Uterus (tissue), 2 donors: ENCODE measurements around the gene GATAD2A.

Source experiments
- CTCF ChIP-seq, 4 experiments: fragments of 200-600 bp in 2 of 4; fragments of 450-650 bp in 2 of 4; sonication (generic) in 2 of 4; IDR thresholded peaks; one replicate each; pipeline ENCODE4 v1.5.1; 2016 to 2019; ENCODE audit warnings: antibody characterized with exemption in 4 of 4, mild to moderate bottlenecking in 2 of 4, moderate library complexity in 1 of 4
- POLR2A ChIP-seq, 2 donors: fragments of 450-650 bp; IDR thresholded peaks; one replicate each; pipeline ENCODE4 v1.6.1; 2016; ENCODE audit warnings: antibody characterized with exemption in 2 of 2, mild to moderate bottlenecking in 1 of 2, moderate library complexity in 1 of 2

GRCh38 chr19:19399733-19400433 lies 5.6 kb upstream of the GATAD2A start:
- TF ChIP-seq CTCF (IDR thresholded peaks at IDR 0.05) (no peak), POLR2A (IDR thresholded peaks at IDR 0.05) (no peak)
